MM.1S (cell line): Measurements from ENCODE around the gene ZNF710.

Experiments
- EZH2 ChIP-seq: fragments of 300-600 bp; sonication (generic); optimal IDR thresholded peaks from 2 replicates; pipeline ENCODE3; 2017; ENCODE audit warnings: low read depth, mild to moderate bottlenecking, antibody characterized with exemption, low read length, mixed read lengths
- EZH2phosphoT487 ChIP-seq: fragments of 300-600 bp; sonication (generic); IDR thresholded peaks from 2 replicates; pipeline ENCODE4 v1.6.1; 2018; ENCODE audit warnings: antibody characterized with exemption, low read length
- TF ChIP-seq, protein P1 (sequence below): fragments of 300-600 bp; sonication (generic); IDR thresholded peaks from 2 replicates; pipeline ENCODE4 v1.5.1; 2016; ENCODE audit warnings: antibody characterized with exemption, low read length, mixed read lengths

DNA sequence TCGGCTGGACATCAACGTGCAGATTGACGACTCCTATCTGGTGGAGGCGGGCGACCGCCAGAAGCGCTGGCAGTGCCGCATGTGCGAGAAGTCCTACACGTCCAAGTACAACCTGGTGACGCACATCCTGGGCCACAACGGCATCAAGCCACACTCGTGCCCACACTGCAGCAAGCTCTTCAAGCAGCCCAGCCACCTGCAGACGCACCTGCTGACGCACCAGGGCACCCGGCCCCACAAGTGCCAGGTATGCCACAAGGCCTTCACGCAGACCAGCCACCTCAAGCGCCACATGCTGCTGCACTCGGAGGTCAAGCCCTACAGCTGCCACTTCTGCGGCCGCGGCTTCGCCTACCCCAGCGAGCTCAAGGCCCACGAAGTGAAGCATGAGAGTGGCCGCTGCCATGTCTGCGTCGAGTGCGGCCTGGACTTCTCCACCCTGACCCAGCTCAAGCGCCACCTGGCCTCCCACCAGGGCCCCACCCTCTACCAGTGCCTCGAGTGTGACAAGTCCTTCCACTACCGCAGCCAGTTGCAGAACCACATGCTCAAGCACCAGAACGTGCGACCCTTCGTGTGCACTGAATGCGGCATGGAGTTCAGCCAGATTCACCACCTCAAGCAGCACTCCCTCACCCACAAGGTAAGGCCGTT, 67.0 kb downstream of the ZNF710 start:
- TF ChIP-seq, protein P1, sequence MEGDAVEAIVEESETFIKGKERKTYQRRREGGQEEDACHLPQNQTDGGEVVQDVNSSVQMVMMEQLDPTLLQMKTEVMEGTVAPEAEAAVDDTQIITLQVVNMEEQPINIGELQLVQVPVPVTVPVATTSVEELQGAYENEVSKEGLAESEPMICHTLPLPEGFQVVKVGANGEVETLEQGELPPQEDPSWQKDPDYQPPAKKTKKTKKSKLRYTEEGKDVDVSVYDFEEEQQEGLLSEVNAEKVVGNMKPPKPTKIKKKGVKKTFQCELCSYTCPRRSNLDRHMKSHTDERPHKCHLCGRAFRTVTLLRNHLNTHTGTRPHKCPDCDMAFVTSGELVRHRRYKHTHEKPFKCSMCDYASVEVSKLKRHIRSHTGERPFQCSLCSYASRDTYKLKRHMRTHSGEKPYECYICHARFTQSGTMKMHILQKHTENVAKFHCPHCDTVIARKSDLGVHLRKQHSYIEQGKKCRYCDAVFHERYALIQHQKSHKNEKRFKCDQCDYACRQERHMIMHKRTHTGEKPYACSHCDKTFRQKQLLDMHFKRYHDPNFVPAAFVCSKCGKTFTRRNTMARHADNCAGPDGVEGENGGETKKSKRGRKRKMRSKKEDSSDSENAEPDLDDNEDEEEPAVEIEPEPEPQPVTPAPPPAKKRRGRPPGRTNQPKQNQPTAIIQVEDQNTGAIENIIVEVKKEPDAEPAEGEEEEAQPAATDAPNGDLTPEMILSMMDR = no peak
- no peak for TF ChIP-seq EZH2
- no peak for TF ChIP-seq EZH2phosphoT487
